Epithelial cell of proximal tubule (primary cell): ENCODE results near the gene SLC25A22. TPM values are rescaled to one million over a fixed set of nuclear protein-coding genes. Genes with fewer than 3 reads are reported as not detected.
A peak's percentile ranks its signal among the peaks of the same experiment; 100 is the strongest.

Experiments
- DNase-seq: peaks from one replicate; pipeline ENCODE4 v3.0.0-alpha.2; 2011; ENCODE audit warnings: low read depth
- H3K4me3 ChIP-seq: 2 replicates; pipeline ENCODE4 v1.5.1; 2011; ENCODE audit warnings: low read depth, mild to moderate bottlenecking, low read length
- CTCF ChIP-seq: conservative IDR thresholded peaks from 2 replicates; pipeline ENCODE4 v1.5.1; 2012; ENCODE audit warnings: low read depth, mild to moderate bottlenecking, low read length
- total RNA-seq: library from RNA; depleted of rRNA; stranded (reverse); fragments of >200 nt; gene quantifications from 2 replicates; pipeline ENCODE4 v1.2.3, GENCODE V29; 2015

The SLC25A22 gene
- total RNA-seq, 1 donor from 2014 or later, result 20.1 TPM

GRCh38 chr11:795634-796564 is 2.2 kb downstream of the SLC25A22 start:
- no peak for TF ChIP-seq CTCF
- no peak for DNase-seq
- H3K4me3 ChIP-seq, result peak overlapping the region; percentile 63

DNA sequence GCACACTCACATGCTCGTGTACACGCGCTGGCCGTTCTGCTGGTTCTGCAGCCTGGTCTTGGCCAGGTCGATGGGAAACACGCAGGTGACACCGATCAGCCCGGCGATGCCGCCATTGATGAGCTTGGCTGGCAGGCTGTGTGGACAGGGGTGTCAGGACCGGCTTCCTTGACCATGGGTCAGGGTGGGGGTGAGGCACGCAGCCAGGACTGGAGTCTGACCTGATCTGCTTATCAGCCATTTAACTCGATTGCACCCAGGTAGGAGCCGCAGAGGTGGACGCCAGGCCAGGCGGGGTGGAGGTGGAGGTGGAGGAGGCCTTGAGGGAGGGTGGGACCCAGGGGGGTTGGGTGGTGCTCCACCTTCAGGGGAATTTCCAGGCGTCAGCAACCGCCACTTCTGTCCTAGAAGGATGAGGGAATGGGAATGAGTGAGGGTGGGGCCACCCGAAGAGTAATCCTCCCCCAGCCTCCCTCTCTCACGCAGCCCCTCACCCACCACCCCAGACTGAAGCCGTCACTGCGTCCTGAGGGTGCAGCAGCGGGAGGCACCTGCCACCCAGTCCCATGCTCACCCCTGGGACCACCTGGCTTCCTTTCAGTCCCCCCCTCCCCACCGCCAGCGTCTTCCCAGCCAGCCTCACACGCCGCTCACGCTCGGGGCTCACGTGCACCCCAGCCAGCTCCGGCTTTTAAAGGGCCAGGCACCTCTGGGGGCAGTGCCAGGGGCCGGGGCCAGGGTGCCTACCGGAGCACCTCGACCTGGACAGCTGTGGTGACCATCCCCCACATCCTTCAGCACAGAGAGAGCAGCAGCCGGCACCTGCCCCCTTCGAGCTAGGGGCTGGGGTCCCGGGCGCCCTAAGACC is 3.1 kb downstream of the SLC25A22 start:
- peak overlapping the region; percentile 63 for H3K4me3 ChIP-seq
- no peak for TF ChIP-seq CTCF
- DNase-seq, result no peak

GRCh38 chr11:794013-794765 is 3.9 kb downstream of the SLC25A22 start:
- no peak for DNase-seq
- TF ChIP-seq CTCF, result no peak
- no peak overlapping the region for H3K4me3 ChIP-seq

GRCh38 chr11:793556-793955 is 4.5 kb downstream of the SLC25A22 start:
- no peak for TF ChIP-seq CTCF
- no peak for DNase-seq

DNA sequence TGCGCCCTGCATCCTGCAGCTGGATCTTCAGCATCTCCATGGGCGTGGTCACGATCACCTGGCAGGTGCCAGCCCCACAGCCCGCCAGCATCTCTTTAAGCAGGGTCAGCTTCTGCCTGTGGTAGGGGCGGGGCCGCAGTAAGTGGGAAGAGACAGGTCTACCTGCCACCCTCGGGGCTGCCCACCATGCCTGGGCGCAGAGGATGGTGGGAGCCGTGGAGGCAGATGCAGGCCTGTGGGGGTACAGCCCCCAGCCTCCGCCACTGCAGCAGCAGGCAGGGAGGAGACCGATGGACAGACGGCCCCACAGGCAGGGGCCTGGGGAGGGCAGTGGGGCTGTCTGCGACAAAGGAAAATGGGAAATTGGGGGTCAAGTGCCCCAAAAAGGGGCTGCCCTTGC is 5.2 kb downstream of the SLC25A22 start:
- no peak for DNase-seq
- no peak overlapping the region for H3K4me3 ChIP-seq
- no peak for TF ChIP-seq CTCF

More at GRCh38 chr11:793556-793955, 4.5 kb downstream of the SLC25A22 start:
- H3K4me3 ChIP-seq, result no peak overlapping the region

- H3K4me3 ChIP-seq, result no peak overlapping the region
- TF ChIP-seq CTCF, result no peak
- DNase-seq, result no peak
Observed at GRCh38 chr11:792535-792821, 5.6 kb downstream of the SLC25A22 start.
